Natural killer cell treated with Interleukin-12 subunit alpha and Interleukin-12 subunit beta and Interleukin-15 and Interleukin-18, amount 100 ng/mL, for 72 hours (primary cell): ENCODE data around the gene LDLRAD4. TPM values are rescaled to one million over a fixed set of nuclear protein-coding genes. Genes with fewer than 3 reads are reported as not detected.

Experiments used
- ATAC-seq, 2 donors: fragments of 150-1000 bp; cut with Tn5 transposase in 1 of 2; sonication (Bioruptor Pico), chemical (Tn5 transposase) in 1 of 2; 2 replicates each; pipeline ENCODE4 v1.10.0; 2021
- DNase-seq: peaks from one replicate; pipeline ENCODE4 v3.0.0; 2022; ENCODE audit warnings: low spot score
- H3K27ac Mint-ChIP-seq, 2 donors: 1 replicate in 1 of 2; 2 replicates in 1 of 2; pipeline ENCODE4 v1.8.0; 2022; ENCODE audit warnings: mixed read lengths in 2 of 2, mild to moderate bottlenecking in 1 of 2, moderate library complexity in 1 of 2
- H3K27me3 Mint-ChIP-seq, 2 donors: 1 replicate in 1 of 2; 2 replicates in 1 of 2; pipeline ENCODE4 v1.8.0; 2022; ENCODE audit warnings: mixed read lengths in 2 of 2
- H3K36me3 Mint-ChIP-seq: one replicate; pipeline ENCODE4 v1.8.0; 2022; ENCODE audit warnings: mixed read lengths
- H3K4me1 Mint-ChIP-seq, 2 donors: 1 replicate in 1 of 2; 2 replicates in 1 of 2; pipeline ENCODE4 v1.8.0; 2022; ENCODE audit warnings: low read depth in 2 of 2, mixed read lengths in 2 of 2, mild to moderate bottlenecking in 1 of 2
- H3K4me3 Mint-ChIP-seq: one replicate; pipeline ENCODE4 v1.8.0; 2022; ENCODE audit warnings: mixed read lengths
- H3K9me3 Mint-ChIP-seq: 2 replicates; pipeline ENCODE4 v1.8.0; 2022; ENCODE audit warnings: mixed read lengths
- total RNA-seq, 2 donors: library from RNA; stranded (reverse); gene quantifications; one replicate each; pipeline ENCODE4 v1.2.3, GENCODE V29; 2022

Gene LDLRAD4
- total RNA-seq, 2 donors from 2014 or later, result 16.3 to 19.5 TPM

DNA sequence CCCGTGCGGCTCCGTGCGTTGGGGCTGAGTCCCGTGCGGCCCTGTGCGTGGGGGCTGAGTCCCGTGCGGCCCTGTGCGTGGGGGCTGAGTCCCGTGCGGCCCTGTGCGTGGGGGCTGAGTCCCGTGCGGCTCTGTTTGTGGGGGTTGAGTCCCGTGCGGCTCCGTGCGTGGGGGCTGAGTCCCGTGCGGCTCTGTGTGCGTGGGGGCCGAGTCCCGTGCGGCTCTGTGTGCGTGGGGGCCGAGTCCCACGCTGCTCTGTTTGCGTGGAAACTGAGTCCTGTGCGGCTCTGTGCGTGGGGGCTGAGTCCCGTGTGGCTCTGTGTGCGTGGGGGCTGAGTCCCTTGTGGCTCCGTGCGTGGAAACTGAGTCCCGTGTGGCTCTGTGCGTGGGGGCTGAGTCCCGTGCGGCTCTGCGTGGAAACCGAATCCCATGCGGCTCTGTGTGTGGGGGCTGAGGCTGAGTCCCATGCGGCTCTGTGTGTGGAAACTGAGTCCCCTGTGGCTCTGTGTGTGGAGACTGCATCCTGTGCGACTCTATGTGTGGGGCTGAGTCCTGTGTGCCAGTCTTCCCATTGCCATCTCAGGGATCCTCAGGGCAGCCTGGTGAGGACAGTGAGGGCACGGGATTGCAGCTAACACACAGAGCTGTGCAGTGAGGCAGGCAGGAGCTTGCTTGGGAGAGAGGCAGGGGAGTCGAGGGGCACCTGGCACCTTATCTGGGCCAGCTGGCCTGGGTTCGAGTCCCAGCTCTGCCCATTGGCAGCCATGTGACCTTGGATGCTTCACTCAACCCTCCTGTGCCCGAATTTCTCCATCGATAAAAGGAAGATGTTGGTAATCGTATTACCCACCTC lies 44.5 kb downstream of the LDLRAD4 start:
- ATAC-seq (no peak), DNase-seq (no peak)
- Mint-ChIP-seq H3K9me3 (no peaks in the 10 kb centered on the region), H3K27me3 (peaks cover 29 to 37% of the 10 kb centered on the region in 2 donors), H3K36me3 (no peaks in the 10 kb centered on the region), H3K4me3 (no peak overlapping the region), H3K27ac (no peak overlapping the region), H3K4me1 (peaks cover 7 to 16% of the 10 kb centered on the region in 2 donors)

DNA sequence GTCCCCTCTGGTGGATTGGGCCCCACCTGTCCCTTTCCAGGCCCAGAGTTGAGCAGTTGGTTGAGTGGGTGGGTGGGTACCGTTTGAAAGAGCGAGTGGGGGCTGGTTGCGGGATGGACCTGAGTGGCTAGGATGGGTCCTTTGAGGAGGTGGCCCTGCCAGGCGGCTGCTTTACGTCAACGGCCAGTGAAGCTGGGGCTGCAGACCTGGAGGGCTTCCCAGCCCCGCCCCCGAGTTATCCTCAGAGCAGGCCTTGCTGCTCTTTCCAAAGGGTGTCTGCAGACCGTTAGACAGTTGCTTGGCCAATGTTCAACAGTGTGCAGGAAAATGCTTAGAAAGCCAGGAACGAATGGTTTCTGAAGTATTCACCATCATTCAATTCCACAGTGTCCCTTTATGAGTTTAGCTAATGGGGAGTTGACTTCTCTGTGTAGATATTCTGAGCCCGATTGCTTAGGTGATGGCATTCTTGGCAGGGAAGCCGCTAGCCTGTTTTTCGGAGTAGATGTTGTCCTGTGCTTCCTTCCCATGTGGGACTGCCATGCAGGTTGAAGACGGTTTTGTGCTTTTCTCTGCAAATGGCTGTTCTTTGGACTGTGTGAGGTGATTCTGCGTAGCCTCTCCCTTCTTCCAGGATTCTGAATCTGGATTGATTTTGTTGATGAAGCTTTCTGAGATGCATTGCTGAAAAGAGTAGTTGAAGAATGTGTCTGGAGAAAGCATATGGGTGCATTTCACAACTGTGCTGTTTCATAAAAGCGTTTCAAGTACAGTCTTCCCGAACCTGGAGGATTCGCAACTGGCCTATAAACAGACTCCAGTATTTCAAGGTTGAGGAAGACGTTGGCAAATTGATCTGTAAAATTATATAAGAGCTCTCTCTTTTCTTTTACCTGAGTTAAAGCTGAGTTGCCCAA lies 45.8 kb downstream of the LDLRAD4 start:
- no peak overlapping the region for H3K27ac Mint-ChIP-seq
- no peaks in the 10 kb centered on the region for H3K9me3 Mint-ChIP-seq
- H3K36me3 Mint-ChIP-seq, result no peaks in the 10 kb centered on the region
- no peak for ATAC-seq
- no peak overlapping the region for H3K4me3 Mint-ChIP-seq
- H3K4me1 Mint-ChIP-seq, result peaks cover 7 to 19% of the 10 kb centered on the region in 2 donors
- DNase-seq, result no peak
- H3K27me3 Mint-ChIP-seq, result peaks cover 30 to 41% of the 10 kb centered on the region in 2 donors

- no peak overlapping the region for H3K27ac Mint-ChIP-seq
- DNase-seq (no peak), ATAC-seq (no peak)
- peaks cover 7 to 19% of the 10 kb centered on the region in 2 donors for H3K4me1 Mint-ChIP-seq
- H3K36me3 Mint-ChIP-seq, result no peaks in the 10 kb centered on the region
- H3K4me3 Mint-ChIP-seq, result no peak overlapping the region
- no peaks in the 10 kb centered on the region for H3K9me3 Mint-ChIP-seq
- peaks cover 35 to 41% of the 10 kb centered on the region in 2 donors for H3K27me3 Mint-ChIP-seq
These were observed 46.7 kb downstream of the LDLRAD4 start for GRCh38 chr18:13265008-13265910.

GRCh38 chr18:13265911-13266217 lies 47.3 kb downstream of the LDLRAD4 start:
- Mint-ChIP-seq H3K4me1 (peaks cover 7 to 19% of the 10 kb centered on the region in 2 donors), H3K36me3 (no peaks in the 10 kb centered on the region), H3K27ac (no peak overlapping the region), H3K9me3 (no peaks in the 10 kb centered on the region), H3K27me3 (peaks cover 32 to 35% of the 10 kb centered on the region in 2 donors), H3K4me3 (no peak overlapping the region)
- ATAC-seq (no peak), DNase-seq (no peak)

GRCh38 chr18:13266218-13267100 lies 47.9 kb downstream of the LDLRAD4 start:
- H3K9me3 Mint-ChIP-seq, result no peaks in the 10 kb centered on the region
- H3K27me3 Mint-ChIP-seq, result peaks cover 28 to 31% of the 10 kb centered on the region in 2 donors
- peak overlapping the region; percentile 33 for H3K4me3 Mint-ChIP-seq
- ATAC-seq (peak; percentile 52 to 82), DNase-seq (no peak)
- H3K36me3 Mint-ChIP-seq, result no peaks in the 10 kb centered on the region
- H3K27ac Mint-ChIP-seq, result peak overlapping the region in 1 of 2 donors; percentile 18
- peaks cover 6 to 19% of the 10 kb centered on the region in 2 donors for H3K4me1 Mint-ChIP-seq

DNA sequence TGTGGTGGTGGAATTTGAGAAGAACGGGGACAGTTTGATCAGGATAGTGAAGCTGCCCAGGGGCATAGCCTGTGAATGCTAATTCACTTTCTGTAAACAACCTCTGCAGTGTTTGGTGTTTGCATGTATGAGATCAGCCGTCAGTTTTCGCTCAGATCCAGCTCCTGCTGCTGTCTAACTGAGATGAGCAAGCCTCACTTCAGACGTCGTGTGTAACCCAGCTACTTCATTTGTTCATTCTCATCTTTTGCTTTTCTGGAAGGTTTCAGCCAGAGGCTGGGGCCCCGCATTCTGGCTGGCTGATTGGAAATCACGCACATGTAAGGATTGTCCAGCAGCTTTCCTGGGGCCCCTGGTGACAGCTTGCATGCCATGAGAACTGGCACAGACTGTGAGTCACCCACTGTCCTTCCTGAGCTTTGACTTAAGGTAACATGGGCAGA lies 48.9 kb downstream of the LDLRAD4 start:
- Mint-ChIP-seq H3K9me3 (no peaks in the 10 kb centered on the region), H3K27ac (peak overlapping the region in 1 of 2 donors; percentile 18), H3K4me1 (peaks cover 0 to 19% of the 10 kb centered on the region in 2 donors), H3K27me3 (peaks cover 22 to 27% of the 10 kb centered on the region in 2 donors), H3K36me3 (no peaks in the 10 kb centered on the region), H3K4me3 (peak overlapping the region; percentile 20)
- DNase-seq (peak; percentile 25), ATAC-seq (no peak)

- no peak for DNase-seq
- Mint-ChIP-seq H3K36me3 (no peaks in the 10 kb centered on the region), H3K9me3 (no peaks in the 10 kb centered on the region), H3K4me1 (peaks cover 0 to 19% of the 10 kb centered on the region in 2 donors), H3K27me3 (peaks cover 22 to 27% of the 10 kb centered on the region in 2 donors), H3K4me3 (no peak overlapping the region), H3K27ac (no peak overlapping the region)
- ATAC-seq, result no peak
These were observed 49.8 kb downstream of the LDLRAD4 start for GRCh38 chr18:13268158-13269012.

GRCh38 chr18:13269013-13269280 lies 50.4 kb downstream of the LDLRAD4 start:
- DNase-seq (no peak), ATAC-seq (no peak)
- peaks cover 0 to 19% of the 10 kb centered on the region in 2 donors for H3K4me1 Mint-ChIP-seq
- H3K4me3 Mint-ChIP-seq, result no peak overlapping the region
- H3K9me3 Mint-ChIP-seq, result no peaks in the 10 kb centered on the region
- no peak overlapping the region for H3K27ac Mint-ChIP-seq
- H3K27me3 Mint-ChIP-seq, result peaks cover 26 to 30% of the 10 kb centered on the region in 2 donors
- H3K36me3 Mint-ChIP-seq, result no peaks in the 10 kb centered on the region

GRCh38 chr18:13269521-13270011 lies 51.0 kb downstream of the LDLRAD4 start:
- peaks cover 31 to 36% of the 10 kb centered on the region in 2 donors for H3K27me3 Mint-ChIP-seq
- no peak overlapping the region for H3K27ac Mint-ChIP-seq
- H3K4me1 Mint-ChIP-seq, result peaks cover 0 to 19% of the 10 kb centered on the region in 2 donors
- no peaks in the 10 kb centered on the region for H3K9me3 Mint-ChIP-seq
- no peak overlapping the region for H3K4me3 Mint-ChIP-seq
- H3K36me3 Mint-ChIP-seq, result no peaks in the 10 kb centered on the region
- ATAC-seq, result no peak
- DNase-seq, result no peak

DNA sequence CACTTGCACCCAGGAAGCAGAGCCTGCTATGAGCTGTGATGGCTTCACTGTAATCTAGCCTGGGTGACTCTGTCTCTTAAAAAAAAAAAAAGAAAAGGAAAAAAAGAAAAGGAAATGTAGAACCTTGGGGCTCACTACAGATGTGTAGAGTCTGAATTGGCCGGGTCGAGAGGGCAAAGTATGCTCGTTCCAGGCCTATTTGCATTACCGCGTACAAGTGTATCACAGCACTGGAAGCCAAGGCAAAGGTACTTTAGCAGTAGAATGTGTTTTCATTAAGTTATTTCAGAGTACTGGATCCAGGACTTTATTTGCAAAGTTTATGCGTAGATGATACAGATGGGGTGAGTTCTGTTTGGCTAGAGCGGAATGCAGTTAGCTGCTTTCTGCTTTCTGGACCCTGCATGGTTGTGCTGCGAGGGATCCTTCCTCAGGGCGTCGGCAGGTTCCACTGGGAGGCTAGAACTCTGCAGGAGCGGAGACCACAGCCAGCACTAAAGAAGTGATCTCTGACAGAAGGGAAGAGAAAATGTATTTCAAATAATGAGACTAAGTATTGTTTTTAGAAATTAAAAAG lies 51.8 kb downstream of the LDLRAD4 start:
- no peak overlapping the region for H3K4me3 Mint-ChIP-seq
- H3K36me3 Mint-ChIP-seq, result no peaks in the 10 kb centered on the region
- no peaks in the 10 kb centered on the region for H3K9me3 Mint-ChIP-seq
- peaks cover 26 to 33% of the 10 kb centered on the region in 2 donors for H3K27me3 Mint-ChIP-seq
- peaks cover 0 to 19% of the 10 kb centered on the region in 2 donors for H3K4me1 Mint-ChIP-seq
- no peak for ATAC-seq
- DNase-seq, result no peak
- no peak overlapping the region for H3K27ac Mint-ChIP-seq

DNA sequence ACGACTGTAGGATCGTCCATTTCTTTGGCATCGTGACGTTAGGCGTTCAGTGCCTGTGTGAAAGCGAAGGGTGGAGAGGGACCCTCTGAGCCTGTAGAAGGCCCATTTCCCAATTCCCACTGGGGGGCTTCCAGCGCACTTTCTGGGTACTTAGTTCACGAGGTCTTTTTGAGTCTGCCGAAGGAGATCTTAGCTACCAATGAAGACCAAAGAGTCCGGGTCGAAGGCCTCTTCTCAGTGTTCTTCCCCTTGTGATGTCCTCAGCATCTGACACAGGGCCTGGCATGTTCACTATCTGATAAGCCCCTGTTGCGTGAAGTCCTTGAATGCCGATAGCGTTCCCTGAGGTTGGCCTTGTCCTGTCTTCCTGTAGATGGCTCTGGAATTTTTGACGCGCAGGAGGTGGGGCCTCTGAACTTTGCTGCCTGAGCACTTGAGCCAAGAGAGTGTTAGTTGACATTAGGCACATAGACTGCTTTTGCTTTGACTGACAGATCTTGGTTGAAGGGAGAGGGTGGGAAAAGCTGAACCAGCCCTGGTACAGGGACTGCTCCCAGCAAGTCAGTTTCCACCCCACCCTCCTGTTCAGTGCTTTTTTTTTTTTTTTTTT lies 52.8 kb downstream of the LDLRAD4 start:
- Mint-ChIP-seq H3K4me3 (no peak overlapping the region), H3K4me1 (peaks cover 0 to 18% of the 10 kb centered on the region in 2 donors)
- DNase-seq, result no peak

More for the DNA sequence above, 52.8 kb downstream of the LDLRAD4 start:
- no peak for ATAC-seq
- no peak overlapping the region for H3K27ac Mint-ChIP-seq
- no peaks in the 10 kb centered on the region for H3K36me3 Mint-ChIP-seq
- peaks cover 22 to 30% of the 10 kb centered on the region in 2 donors for H3K27me3 Mint-ChIP-seq
- no peaks in the 10 kb centered on the region for H3K9me3 Mint-ChIP-seq
